ENCODE measurements around the gene ESYT2. TPM values are rescaled to one million over a fixed set of nuclear protein-coding genes. Genes with fewer than 3 reads are reported as not detected.

The ESYT2 gene
- total and polyA plus RNA-seq, 2 of the 4 experiments (the other 2 are of a cell fraction), result 26.7 to 69.9 TPM

DNA sequence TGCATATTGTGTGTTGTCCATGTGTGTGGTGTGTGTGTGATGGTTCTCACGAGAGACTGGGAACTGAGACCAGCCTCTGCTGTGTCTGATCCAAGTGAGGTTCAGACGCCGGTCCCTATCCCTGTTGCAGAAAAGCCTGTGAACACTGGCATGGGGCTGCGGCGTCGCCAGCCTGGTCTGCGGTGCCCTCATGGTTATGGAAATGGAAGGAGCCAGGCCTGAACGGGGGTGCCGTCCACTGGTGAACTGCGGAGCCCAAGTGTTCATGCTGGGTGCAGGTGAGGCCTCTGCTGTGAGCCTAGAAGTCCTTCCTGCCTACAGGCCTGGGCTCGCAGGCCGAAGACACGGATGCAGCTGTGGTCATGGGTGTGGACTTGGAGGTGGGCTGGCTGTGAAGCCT lies 106.0 kb downstream of the ESYT2 start:
- no peak overlapping the region for H4K91ac ChIP-seq (ENCODE audit: insufficient read depth, low read depth, low read length)
- no peak overlapping the region for H3K9ac ChIP-seq (ENCODE audit: low read depth, low read length)
- H3K18ac ChIP-seq (ENCODE audit: low read depth, low read length), result no peak overlapping the region
- no peak overlapping the region for H2AFZ ChIP-seq (replicated peaks; ENCODE audit: low read length, poor library complexity)
- ATAC-seq (ENCODE audit: low read depth) (no peak), DNase-seq (no peak)
- TF ChIP-seq MAZ (IDR thresholded peaks at IDR 0.05; ENCODE audit: borderline replicate concordance, low read depth, low read length), result no peak
- no peak for TF ChIP-seq SMC3 (IDR thresholded peaks at IDR 0.05; ENCODE audit: low read depth, low read length)
- no peak for TF ChIP-seq BHLHE40 (IDR thresholded peaks at IDR 0.05; ENCODE audit: low read depth, low read length)
- TF ChIP-seq, protein P1, sequence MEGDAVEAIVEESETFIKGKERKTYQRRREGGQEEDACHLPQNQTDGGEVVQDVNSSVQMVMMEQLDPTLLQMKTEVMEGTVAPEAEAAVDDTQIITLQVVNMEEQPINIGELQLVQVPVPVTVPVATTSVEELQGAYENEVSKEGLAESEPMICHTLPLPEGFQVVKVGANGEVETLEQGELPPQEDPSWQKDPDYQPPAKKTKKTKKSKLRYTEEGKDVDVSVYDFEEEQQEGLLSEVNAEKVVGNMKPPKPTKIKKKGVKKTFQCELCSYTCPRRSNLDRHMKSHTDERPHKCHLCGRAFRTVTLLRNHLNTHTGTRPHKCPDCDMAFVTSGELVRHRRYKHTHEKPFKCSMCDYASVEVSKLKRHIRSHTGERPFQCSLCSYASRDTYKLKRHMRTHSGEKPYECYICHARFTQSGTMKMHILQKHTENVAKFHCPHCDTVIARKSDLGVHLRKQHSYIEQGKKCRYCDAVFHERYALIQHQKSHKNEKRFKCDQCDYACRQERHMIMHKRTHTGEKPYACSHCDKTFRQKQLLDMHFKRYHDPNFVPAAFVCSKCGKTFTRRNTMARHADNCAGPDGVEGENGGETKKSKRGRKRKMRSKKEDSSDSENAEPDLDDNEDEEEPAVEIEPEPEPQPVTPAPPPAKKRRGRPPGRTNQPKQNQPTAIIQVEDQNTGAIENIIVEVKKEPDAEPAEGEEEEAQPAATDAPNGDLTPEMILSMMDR (conservative IDR thresholded peaks at IDR 0.05; ENCODE audit: low read depth, low read length), result no peak
- TF ChIP-seq FOS (IDR thresholded peaks at IDR 0.05; ENCODE audit: low read depth, low read length), result no peak
- TF ChIP-seq, protein P2, sequence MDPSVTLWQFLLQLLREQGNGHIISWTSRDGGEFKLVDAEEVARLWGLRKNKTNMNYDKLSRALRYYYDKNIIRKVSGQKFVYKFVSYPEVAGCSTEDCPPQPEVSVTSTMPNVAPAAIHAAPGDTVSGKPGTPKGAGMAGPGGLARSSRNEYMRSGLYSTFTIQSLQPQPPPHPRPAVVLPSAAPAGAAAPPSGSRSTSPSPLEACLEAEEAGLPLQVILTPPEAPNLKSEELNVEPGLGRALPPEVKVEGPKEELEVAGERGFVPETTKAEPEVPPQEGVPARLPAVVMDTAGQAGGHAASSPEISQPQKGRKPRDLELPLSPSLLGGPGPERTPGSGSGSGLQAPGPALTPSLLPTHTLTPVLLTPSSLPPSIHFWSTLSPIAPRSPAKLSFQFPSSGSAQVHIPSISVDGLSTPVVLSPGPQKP (IDR thresholded peaks at IDR 0.05; ENCODE audit: borderline replicate concordance, low read depth, low read length), result no peak
- no peak for TF ChIP-seq RAD21 (IDR thresholded peaks at IDR 0.05; ENCODE audit: low read length)
- TF ChIP-seq CEBPB (IDR thresholded peaks at IDR 0.05; ENCODE audit: low read depth, low read length), result no peak
- TF ChIP-seq NFE2L2 (IDR thresholded peaks at IDR 0.05; ENCODE audit: low read depth, low read length), result no peak
- no peak for TF ChIP-seq MXI1 (IDR thresholded peaks at IDR 0.05; ENCODE audit: borderline replicate concordance, low read depth, low read length)
- TF ChIP-seq RCOR1 (IDR thresholded peaks at IDR 0.05; ENCODE audit: insufficient replicate concordance, low read length), result no peak
- TF ChIP-seq RFX5 (IDR thresholded peaks at IDR 0.05; ENCODE audit: low read depth, low read length), result no peak
- no peak for TF ChIP-seq POLR2A (IDR thresholded peaks at IDR 0.05; ENCODE audit: low read depth, low read length)
- no peak for TF ChIP-seq MAFK (IDR thresholded peaks at IDR 0.05; ENCODE audit: low read depth, low read length)
- no peak for TF ChIP-seq CHD1 (IDR thresholded peaks at IDR 0.05; ENCODE audit: low read depth, low read length)
- no peak overlapping the region for H2BK120ac ChIP-seq (ENCODE audit: low read depth, low read length)
- H3K79me1 ChIP-seq (ENCODE audit: low read depth in 1 of 2, low read length in 2 of 2), result no peaks in the 10 kb centered on the region
- H2BK5ac ChIP-seq (ENCODE audit: low read depth, low read length, poor library complexity, severe bottlenecking), result no peak overlapping the region
- dilution Hi-C loops (cut with HindIII; ENCODE audit: low sequenced_read_pairs, unreplicated experiment) (no loop called here), intact Hi-C loops (cut with micrococcal nuclease) (no loop called here), in situ Hi-C loops (cut with MboI; ENCODE audit: low sequenced_read_pairs) (no loop called here)
- WGBS, 2 experiments (ENCODE audit: extremely low coverage in 2 of 2, insufficient read length in 1 of 2), result no CpG with 5 or more reads among the region's 13 CpGs
- no peak overlapping the region for H3K4me2 ChIP-seq (ENCODE audit: low read depth, low read length)
- H3K36me3 ChIP-seq (ENCODE audit: control insufficient read depth, insufficient read depth, low read length), result no peaks in the 10 kb centered on the region
- ChIA-PET CTCF (no interaction called here), POLR2A (ENCODE audit: unreplicated experiment) (no interaction called here)
- H2BK20ac ChIP-seq (ENCODE audit: low read depth, low read length), result no peak overlapping the region
- no peak overlapping the region for H4K5ac ChIP-seq (ENCODE audit: low read depth, low read length)
- no peak overlapping the region for H3K27ac ChIP-seq (ENCODE audit: insufficient read depth, low read length)
- H3K4ac ChIP-seq (ENCODE audit: low read depth, low read length), result no peak overlapping the region
- H3K9me1 ChIP-seq (ENCODE audit: insufficient read depth, low read length), result no peaks in the 10 kb centered on the region
- H3K4me3 ChIP-seq (ENCODE audit: insufficient read depth, low read depth, low read length), result no peak overlapping the region
- no peaks in the 10 kb centered on the region for H3K4me1 ChIP-seq (ENCODE audit: control insufficient read depth, insufficient read depth, low read length)
- no peak overlapping the region for H3K23ac ChIP-seq (ENCODE audit: low read depth, low read length)
- H3K56ac ChIP-seq (ENCODE audit: extremely low read depth, insufficient read depth, low read length), result no peak overlapping the region
- no peaks in the 10 kb centered on the region for H3K27me3 ChIP-seq (ENCODE audit: control insufficient read depth, insufficient read depth, low read length)
- no peaks in the 10 kb centered on the region for H3K9me3 ChIP-seq (ENCODE audit: control insufficient read depth, insufficient read depth, low read length)
- no peaks in the 10 kb centered on the region for H4K20me1 ChIP-seq (ENCODE audit: insufficient read depth, low read length)
- H2AK5ac ChIP-seq (ENCODE audit: low read depth, low read length), result no peak overlapping the region
- no peak overlapping the region for H3K14ac ChIP-seq (replicated peaks; ENCODE audit: low read depth, low read length)
- BruUV-seq (replicated peaks), result no TSS peak
- H2BK15ac ChIP-seq (ENCODE audit: low read depth, low read length), result no peak overlapping the region
- no peak overlapping the region for H4K8ac ChIP-seq (ENCODE audit: low read depth in 2 of 2, low read length in 2 of 2)
- H2AK9ac ChIP-seq (replicated peaks; ENCODE audit: low read depth, low read length, poor library complexity), result no peak overlapping the region
